ENCODE measurements around the gene FANCD2OS. TPM values are rescaled to one million over a fixed set of nuclear protein-coding genes. Genes with fewer than 3 reads are reported as not detected.

FANCD2OS gene
- total RNA-seq, 2 experiments from 2014 or later, result not detected

GRCh38 chr3:10090179-10090578 is 17.9 kb downstream of the FANCD2OS start:
- POLR2A ChIA-PET, result no interaction called here

GRCh38 chr3:10088256-10088655 is 19.8 kb downstream of the FANCD2OS start:
- Mint-ChIP-seq H3K27ac (no peak overlapping the region), H3K36me3 (ENCODE audit: low read depth) (peaks cover 38% of the 10 kb centered on the region), H3K27me3 (no peaks in the 10 kb centered on the region), H3K4me3 (no peak overlapping the region), H3K4me1 (ENCODE audit: low read depth) (no peaks in the 10 kb centered on the region), H3K9me3 (no peaks in the 10 kb centered on the region)
- DNase-seq (no peak), ATAC-seq (ENCODE audit: poor library complexity) (no peak)
- H3K9me3 ChIP-seq (ENCODE audit: control insufficient read depth in 1 of 2, insufficient read depth in 1 of 2, low read length in 2 of 2), result no peaks in the 10 kb centered on the region
- CTCF ChIA-PET, result no interaction called here
- intact Hi-C loops (cut with DNase I, micrococcal nuclease), result no loop called here
- no peak overlapping the region for H3K27ac ChIP-seq (ENCODE audit: low read depth in 1 of 2, low read length in 2 of 2)
- peaks cover 17% of the 10 kb centered on the region for H3K36me3 ChIP-seq (ENCODE audit: insufficient read depth, low read length)
- no peak for TF ChIP-seq CTCF (IDR thresholded peaks at IDR 0.05)
- H3K4me3 ChIP-seq (ENCODE audit: low read length), result no peak overlapping the region
- H3K4me1 ChIP-seq (ENCODE audit: insufficient read depth, low read length), result no peaks in the 10 kb centered on the region
- H3K27me3 ChIP-seq (ENCODE audit: control insufficient read depth in 1 of 2, insufficient read depth in 2 of 2, low read length in 2 of 2), result no peaks in the 10 kb centered on the region
- POLR2A ChIA-PET, result no interaction called here

More at GRCh38 chr3:10090179-10090578, 17.9 kb downstream of the FANCD2OS start:
- no peaks in the 10 kb centered on the region for H3K27me3 Mint-ChIP-seq
- Histone ChIP-seq H3K4me3 (ENCODE audit: low read length) (no peak overlapping the region), H3K27ac (ENCODE audit: low read depth in 1 of 2, low read length in 2 of 2) (no peak overlapping the region), H3K36me3 (ENCODE audit: insufficient read depth, low read length) (peaks cover 17% of the 10 kb centered on the region), H3K27me3 (ENCODE audit: control insufficient read depth in 1 of 2, insufficient read depth in 2 of 2, low read length in 2 of 2) (no peaks in the 10 kb centered on the region), H3K4me1 (ENCODE audit: insufficient read depth, low read length) (no peaks in the 10 kb centered on the region), H3K9me3 (ENCODE audit: control insufficient read depth in 1 of 2, insufficient read depth in 1 of 2, low read length in 2 of 2) (no peaks in the 10 kb centered on the region)
- CTCF ChIA-PET, result no interaction called here
- TF ChIP-seq CTCF (IDR thresholded peaks at IDR 0.05), result no peak
- ATAC-seq (ENCODE audit: poor library complexity), result no peak
- no peak for DNase-seq
- H3K9me3 Mint-ChIP-seq, result no peaks in the 10 kb centered on the region
- no peak overlapping the region for H3K27ac Mint-ChIP-seq
- peaks cover 34% of the 10 kb centered on the region for H3K36me3 Mint-ChIP-seq (ENCODE audit: low read depth)
- intact Hi-C loops (cut with DNase I, micrococcal nuclease), result no loop called here
- H3K4me1 Mint-ChIP-seq (ENCODE audit: low read depth), result no peaks in the 10 kb centered on the region
- no peak overlapping the region for H3K4me3 Mint-ChIP-seq

GRCh38 chr3:10085738-10086137 is 22.3 kb downstream of the FANCD2OS start:
- intact Hi-C loops (cut with DNase I, micrococcal nuclease), result no loop called here
- POLR2A ChIA-PET, result no interaction called here

More at GRCh38 chr3:10085738-10086137, 22.3 kb downstream of the FANCD2OS start:
- Histone ChIP-seq H3K4me3 (ENCODE audit: low read length) (no peak overlapping the region), H3K27me3 (ENCODE audit: control insufficient read depth in 1 of 2, insufficient read depth in 2 of 2, low read length in 2 of 2) (no peaks in the 10 kb centered on the region), H3K27ac (ENCODE audit: low read depth in 1 of 2, low read length in 2 of 2) (no peak overlapping the region), H3K9me3 (ENCODE audit: control insufficient read depth in 1 of 2, insufficient read depth in 1 of 2, low read length in 2 of 2) (no peaks in the 10 kb centered on the region), H3K36me3 (ENCODE audit: insufficient read depth, low read length) (peaks cover 16% of the 10 kb centered on the region), H3K4me1 (ENCODE audit: insufficient read depth, low read length) (no peaks in the 10 kb centered on the region)
- Mint-ChIP-seq H3K4me3 (no peak overlapping the region), H3K27me3 (no peaks in the 10 kb centered on the region), H3K36me3 (ENCODE audit: low read depth) (peaks cover 42% of the 10 kb centered on the region), H3K4me1 (ENCODE audit: low read depth) (no peaks in the 10 kb centered on the region), H3K9me3 (no peaks in the 10 kb centered on the region), H3K27ac (no peak overlapping the region)
- CTCF ChIA-PET, result interaction anchor here (0.7 kb wide), 1 partner anchor 53 kb away, joined by 4 read pairs; no protein-coding TSS in a partner anchor
- no peak for DNase-seq
- ATAC-seq (ENCODE audit: poor library complexity), result no peak
- no peak for TF ChIP-seq CTCF (IDR thresholded peaks at IDR 0.05)
